HG03432 (cell line): Measurements from ENCODE around the gene RYR2.
"Not testable (repeated sequence)": the region's sequence is repeated elsewhere in the genome, so short reads cannot be mapped to it uniquely, and the experiment has no call there.

Experiments used
- ATAC-seq: cut with Tn5 transposase; IDR thresholded peaks from one replicate; pipeline ENCODE4 v1.9.1; 2021; ENCODE audit warnings: mild to moderate bottlenecking, moderate library complexity; ENCODE audit not compliant: unreplicated experiment

RYR2 gene

GRCh38 chr1:237817277-237817676, 775.3 kb downstream of the RYR2 start:
- ATAC-seq: no peak

- ATAC-seq: not testable (repeated sequence)
These were observed 778.6 kb downstream of the RYR2 start for GRCh38 chr1:237820634-237821033.

DNA sequence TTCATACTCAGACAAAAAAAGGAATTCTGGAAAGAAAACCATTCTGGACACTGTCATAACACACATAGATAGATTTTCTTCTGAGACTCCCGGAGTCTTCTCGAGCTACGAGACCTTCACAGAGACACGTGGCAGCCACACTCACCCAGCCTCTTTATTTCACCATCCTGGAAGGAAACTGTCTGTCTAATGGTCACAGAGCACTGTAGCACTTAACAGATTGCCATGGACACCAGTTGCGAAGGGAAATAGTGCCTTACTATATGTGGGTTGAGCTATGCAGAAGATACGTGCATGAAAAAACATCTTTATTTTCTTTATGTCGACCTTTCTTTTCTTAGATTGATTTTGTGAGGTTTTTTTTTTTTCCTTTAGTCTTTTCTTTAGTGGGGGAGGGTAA, 790.9 kb downstream of the RYR2 start:
- ATAC-seq: no peak

DNA sequence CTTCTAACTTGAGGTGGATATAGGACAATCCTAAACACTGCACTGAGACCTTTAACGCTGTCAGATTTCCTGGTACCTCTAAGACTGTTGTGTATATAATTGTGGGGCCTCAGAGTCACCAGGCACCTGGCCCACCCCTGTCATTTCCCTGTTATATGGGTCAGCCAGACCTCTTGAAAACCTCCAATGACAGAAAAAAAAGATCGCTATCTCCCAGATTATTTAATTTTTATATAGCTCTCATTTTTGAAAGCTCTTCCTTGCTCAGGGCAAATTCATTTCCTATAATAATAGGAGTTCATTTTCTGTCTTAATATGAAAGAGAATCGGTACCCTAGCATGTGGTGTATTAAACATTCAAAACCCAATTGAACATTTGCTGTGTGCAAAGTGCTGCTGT, 792.1 kb downstream of the RYR2 start:
- no peak for ATAC-seq

DNA sequence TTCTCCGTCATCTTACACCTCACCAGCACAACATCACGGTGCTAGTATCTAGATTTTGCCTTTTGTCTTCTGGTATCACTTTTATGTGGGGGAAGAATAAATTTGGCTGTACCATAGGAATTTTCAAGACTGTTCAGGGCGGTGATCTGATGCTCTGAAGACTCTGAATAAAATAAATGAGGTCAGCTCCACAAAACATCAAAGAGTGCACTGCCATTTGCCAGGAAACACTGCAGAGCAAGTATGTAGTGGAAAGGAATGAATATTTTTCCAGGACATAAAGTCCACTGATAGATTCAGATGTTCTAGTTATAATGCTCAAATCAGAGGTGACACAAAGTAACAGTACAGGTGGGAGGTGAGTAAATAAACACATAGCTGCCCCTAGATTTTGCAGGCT, 792.5 kb downstream of the RYR2 start:
- no peak for ATAC-seq

GRCh38 chr1:237838320-237838719, 796.3 kb downstream of the RYR2 start:
- ATAC-seq: no peak

GRCh38 chr1:237838904-237839534, 797.0 kb downstream of the RYR2 start:
- no peak for ATAC-seq

DNA sequence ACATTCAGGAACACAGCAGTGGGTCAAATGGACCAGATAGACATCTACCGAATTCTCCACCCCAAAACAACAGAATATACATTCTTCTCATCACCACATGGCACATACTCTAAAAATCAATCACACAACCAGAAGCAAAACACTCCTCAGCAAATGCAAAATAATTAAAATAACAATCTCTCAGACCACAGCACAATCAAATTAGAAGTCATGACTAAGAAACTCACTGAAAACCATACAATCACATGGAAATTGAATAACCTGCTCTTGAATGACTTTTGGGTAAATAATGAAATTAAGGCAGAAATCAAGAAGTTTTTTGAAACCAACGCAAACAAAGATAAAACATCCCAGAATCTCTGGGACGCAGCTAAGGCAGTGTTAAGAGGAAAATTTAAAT, 799.5 kb downstream of the RYR2 start:
- ATAC-seq: no peak

DNA sequence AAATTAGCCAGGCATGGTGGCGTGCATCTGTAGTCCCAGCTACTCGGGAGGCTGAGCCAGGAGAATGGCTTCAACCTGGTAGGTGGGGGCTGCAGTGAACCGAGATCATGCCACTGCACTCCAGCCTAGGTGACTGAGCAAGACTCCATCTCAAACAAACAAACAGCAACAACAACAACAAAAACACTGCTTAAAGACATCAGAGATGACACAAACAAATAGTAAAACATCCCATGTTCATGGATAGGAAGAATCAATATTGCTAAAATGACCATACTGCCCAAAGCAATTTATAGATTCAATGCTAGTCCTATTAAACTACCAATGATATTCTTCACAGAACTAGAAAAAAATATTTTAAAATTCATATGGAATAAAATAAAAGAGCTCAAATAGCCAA, 801.5 kb downstream of the RYR2 start:
- not testable (repeated sequence) for ATAC-seq

GRCh38 chr1:237851210-237851845, 809.3 kb downstream of the RYR2 start:
- ATAC-seq: peak; percentile 90

DNA sequence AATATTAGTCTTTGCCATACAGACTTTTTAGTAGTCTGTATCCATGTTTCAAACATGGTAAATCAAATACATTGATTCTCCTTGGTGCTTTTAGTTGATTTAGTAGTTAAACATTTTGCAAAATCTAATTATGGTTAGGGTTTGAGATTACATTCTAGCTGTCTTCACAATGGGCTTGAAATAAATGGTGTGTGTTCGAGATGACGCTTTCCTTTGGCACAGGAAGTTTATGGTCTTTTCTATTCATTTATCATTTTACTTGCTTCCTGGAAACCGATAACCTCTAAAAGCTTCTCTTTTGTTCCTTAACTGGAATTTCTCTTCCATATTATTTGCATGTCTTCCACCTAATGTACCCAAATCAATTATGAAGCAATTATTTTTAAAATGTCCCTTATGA, 810.4 kb downstream of the RYR2 start:
- no peak for ATAC-seq

DNA sequence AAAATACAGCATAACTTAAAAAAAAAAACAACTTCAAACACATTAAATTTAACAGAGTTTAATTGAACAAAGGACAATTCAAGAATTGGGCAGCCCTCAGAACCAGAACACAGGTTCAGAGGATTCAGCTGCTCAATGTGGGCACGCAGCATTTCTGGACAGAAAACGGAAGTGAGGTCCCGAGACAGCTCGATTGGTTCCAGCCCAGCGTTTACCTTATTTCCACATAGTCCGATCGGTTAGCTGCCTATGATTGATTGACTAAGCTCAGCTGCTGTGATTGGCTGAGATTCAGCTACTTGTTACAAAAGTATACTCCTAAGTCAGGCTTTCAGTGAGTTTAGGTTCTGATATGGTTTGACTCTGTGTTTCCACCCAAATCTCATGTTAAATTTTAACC, 815.5 kb downstream of the RYR2 start:
- no peak for ATAC-seq

- ATAC-seq: no peak
These were observed 817.0 kb downstream of the RYR2 start for GRCh38 chr1:237858992-237859391.

- ATAC-seq: no peak
These were observed 820.0 kb downstream of the RYR2 start for GRCh38 chr1:237861944-237862343.

- no peak for ATAC-seq
These were observed 821.2 kb downstream of the RYR2 start for GRCh38 chr1:237863234-237863633.

- peak; percentile 84 for ATAC-seq
These were observed 822.6 kb downstream of the RYR2 start for GRCh38 chr1:237864338-237865244.

DNA sequence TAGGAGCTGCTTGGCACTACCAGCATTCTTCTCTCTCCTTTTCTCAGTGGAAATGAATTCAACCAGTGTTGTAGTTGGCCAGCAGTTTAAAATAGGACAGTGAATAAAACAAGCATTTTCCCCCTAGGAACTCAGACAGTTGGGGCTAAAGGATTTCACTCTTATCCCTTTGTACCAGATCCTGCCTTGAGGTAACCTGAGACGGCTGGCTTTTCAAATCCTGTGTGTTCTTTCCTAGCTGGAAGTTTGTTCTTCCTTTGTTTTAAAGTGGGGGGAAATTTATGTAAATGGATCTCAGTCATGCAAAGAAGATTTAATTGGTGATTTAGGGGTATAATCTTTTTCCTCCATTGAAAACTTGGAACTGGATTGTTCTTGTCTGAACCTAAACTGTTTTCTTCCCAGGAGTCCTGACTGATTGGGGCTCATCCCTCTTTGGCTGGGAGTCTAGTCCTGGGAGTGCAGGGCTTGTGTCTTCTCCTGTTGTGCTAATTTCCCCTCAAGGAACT, 825.5 kb downstream of the RYR2 start:
- no peak for ATAC-seq

DNA sequence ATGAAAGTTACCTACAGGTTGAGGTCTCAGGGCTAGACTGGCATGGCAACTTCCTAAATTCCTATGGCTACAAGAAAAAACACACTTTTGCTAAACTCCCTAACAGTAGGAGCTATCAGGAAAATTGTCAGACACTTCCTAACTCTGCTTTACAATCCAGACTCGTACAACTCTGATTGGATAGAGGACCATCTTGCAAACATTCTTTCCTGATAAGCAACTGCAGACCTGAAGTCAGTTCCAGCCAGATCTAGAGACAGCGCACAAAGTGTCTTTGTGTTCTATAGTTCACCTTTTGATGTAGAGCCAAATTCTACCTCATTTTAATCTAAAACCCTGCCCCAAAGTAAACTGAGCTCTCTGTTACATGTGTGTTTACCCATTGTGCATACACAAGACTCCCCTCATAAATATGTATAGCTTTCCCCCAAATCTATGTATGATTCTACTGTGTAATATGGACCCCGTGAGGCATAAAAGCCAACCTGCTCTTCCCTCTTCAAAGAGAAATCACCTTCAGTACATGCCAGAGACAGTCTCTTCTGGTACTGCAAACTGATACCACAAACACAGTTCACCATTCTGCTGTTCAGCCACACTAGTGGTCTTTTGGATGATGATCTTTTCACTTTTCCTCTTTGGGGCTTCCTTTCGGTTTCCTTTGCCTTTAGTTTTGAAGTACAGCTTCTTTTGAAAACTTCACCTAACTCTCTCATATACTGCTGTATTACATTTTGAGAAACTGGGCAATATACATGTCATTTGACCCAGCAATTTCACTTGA, 827.0 kb downstream of the RYR2 start:
- no peak for ATAC-seq

DNA sequence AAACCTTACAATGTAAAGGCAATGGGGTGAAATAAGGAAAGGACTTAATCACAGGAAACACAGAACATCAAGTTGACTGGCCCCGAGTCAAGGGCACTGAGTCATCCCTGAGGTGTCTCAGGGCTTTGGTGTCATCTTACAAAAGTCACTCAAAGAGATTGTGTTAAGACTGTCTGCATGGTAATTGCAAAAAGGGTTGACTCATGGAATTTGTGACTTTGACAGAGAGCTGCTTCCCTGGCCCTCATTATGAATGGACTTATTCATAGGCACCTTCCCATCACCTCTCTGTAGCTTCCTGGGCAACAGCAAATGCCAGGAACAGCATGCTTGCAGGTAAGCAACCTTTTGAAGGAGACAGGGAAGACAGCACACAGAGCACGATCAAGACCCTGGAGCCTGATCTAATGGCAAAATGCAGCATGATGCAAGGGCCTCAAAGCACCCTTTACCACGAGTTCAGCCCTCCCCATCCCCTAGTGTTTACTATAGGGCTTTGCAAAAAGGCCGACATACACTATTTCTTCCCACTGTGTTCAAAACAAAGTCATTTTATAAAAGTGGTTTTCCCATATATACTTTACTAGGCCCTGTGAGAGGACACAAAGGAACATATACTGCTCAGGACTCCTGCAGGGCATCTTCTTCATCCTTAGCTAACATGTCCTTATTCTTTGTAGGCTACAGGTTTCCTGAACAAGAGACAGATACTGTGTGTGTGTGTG, 831.7 kb downstream of the RYR2 start:
- ATAC-seq: no peak

DNA sequence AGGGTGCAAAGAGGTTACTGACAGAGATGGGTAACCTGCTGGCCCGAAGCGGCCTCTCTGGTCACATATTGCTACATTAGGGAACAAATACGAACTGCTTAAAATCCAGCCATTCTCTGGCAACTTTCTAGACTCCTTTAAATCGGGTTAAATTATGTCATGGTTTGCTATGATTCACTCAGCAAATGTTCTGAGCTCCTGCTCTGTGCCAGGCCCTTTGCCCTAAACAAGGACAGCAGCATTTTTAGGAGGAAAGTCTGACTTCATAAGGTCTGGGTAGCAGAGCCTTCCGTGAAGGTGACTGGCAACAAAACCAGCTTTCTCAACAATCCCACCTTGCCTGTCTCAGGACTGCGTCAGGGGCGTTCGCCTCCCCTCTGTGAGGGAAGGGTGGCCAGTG, 833.3 kb downstream of the RYR2 start:
- ATAC-seq: no peak
